Liver (tissue), 9 donors: ENCODE measurements around the gene PAQR9. TPM values are rescaled to one million over a fixed set of nuclear protein-coding genes. Genes with fewer than 3 reads are reported as not detected.
A peak's percentile ranks its signal among the peaks of the same experiment; 100 is the strongest.

Experiments
- DNase-seq: peaks from one replicate; pipeline ENCODE4 v3.0.0-alpha.2; 2017; ENCODE audit warnings: low spot score
- H3K27ac ChIP-seq, 2 donors: one replicate each; pipeline ENCODE4 v1.7.0; 2013; ENCODE audit warnings: inconsistent platforms in 2 of 2, low read length in 2 of 2, control low read depth in 1 of 2, low read depth in 1 of 2, mild to moderate bottlenecking in 1 of 2
- H3K27me3 ChIP-seq, 4 donors: one replicate each; pipeline versions ENCODE4 v1.6.1 to v1.7.0; 2013; ENCODE audit warnings: low read length in 3 of 4, inconsistent platforms in 1 of 4, mild to moderate bottlenecking in 1 of 4, moderate library complexity in 1 of 4; ENCODE audit not compliant: control insufficient read depth in 4 of 4, insufficient read depth in 4 of 4
- H3K36me3 ChIP-seq, 4 donors: one replicate each; pipeline versions ENCODE4 v1.6.1 to v1.7.0; 2013; ENCODE audit warnings: low read length in 3 of 4, mild to moderate bottlenecking in 3 of 4, low read depth in 1 of 4, moderate library complexity in 1 of 4; ENCODE audit not compliant: control insufficient read depth in 4 of 4, insufficient read depth in 3 of 4
- H3K4me1 ChIP-seq, 4 donors: one replicate each; pipeline versions ENCODE4 v1.6.1 to v1.7.0; 2013; ENCODE audit warnings: low read length in 3 of 4, mild to moderate bottlenecking in 3 of 4, moderate library complexity in 1 of 4; ENCODE audit not compliant: control insufficient read depth in 4 of 4, insufficient read depth in 4 of 4
- H3K4me3 ChIP-seq, 3 donors: one replicate each; pipeline versions ENCODE4 v1.6.1 to v1.7.0; 2013; ENCODE audit warnings: low read length in 3 of 3, control low read depth in 1 of 3, low read depth in 1 of 3, mild to moderate bottlenecking in 1 of 3
- H3K9ac ChIP-seq, 2 donors: one replicate each; pipeline ENCODE4 v1.7.0; 2013; ENCODE audit warnings: low read length in 2 of 2, mild to moderate bottlenecking in 2 of 2, moderate library complexity in 2 of 2, control low read depth in 1 of 2, low read depth in 1 of 2
- H3K9me3 ChIP-seq, 4 donors: one replicate each; pipeline versions ENCODE4 v1.6.1 to v1.7.0; 2013; ENCODE audit warnings: low read length in 3 of 4; ENCODE audit not compliant: control insufficient read depth in 4 of 4
- FOXA2 ChIP-seq: IDR thresholded peaks from 2 replicates; pipeline ENCODE4 v1.6.1; 2016; ENCODE audit warnings: antibody characterized with exemption
- GABPA ChIP-seq, 2 donors: IDR thresholded peaks in 1 of 2; conservative IDR thresholded peaks in 1 of 2; 2 replicates each; pipeline ENCODE4 v1.6.1; 2016; ENCODE audit warnings: antibody characterized with exemption in 2 of 2, mild to moderate bottlenecking in 1 of 2, moderate library complexity in 1 of 2
- RAD21 ChIP-seq, 2 donors: IDR thresholded peaks; 2 replicates each; pipeline ENCODE4 v1.6.1; 2016; ENCODE audit warnings: antibody characterized with exemption in 2 of 2, mild to moderate bottlenecking in 2 of 2
- REST ChIP-seq: IDR thresholded peaks from 2 replicates; pipeline ENCODE4 v1.6.1; 2016; ENCODE audit warnings: antibody characterized with exemption, mild to moderate bottlenecking
- RXRA ChIP-seq, 2 donors: IDR thresholded peaks; 2 replicates each; pipeline ENCODE4 v1.6.1; 2017 to 2018; ENCODE audit warnings: antibody characterized with exemption in 2 of 2, mild to moderate bottlenecking in 1 of 2
- SP1 ChIP-seq: IDR thresholded peaks from 2 replicates; pipeline ENCODE4 v1.6.1; 2018; ENCODE audit warnings: antibody characterized with exemption, mild to moderate bottlenecking
- TAF1 ChIP-seq: conservative IDR thresholded peaks from 2 replicates; pipeline ENCODE4 v1.6.1; 2016; ENCODE audit warnings: antibody characterized with exemption, mild to moderate bottlenecking
- YY1 ChIP-seq: IDR thresholded peaks from 2 replicates; pipeline ENCODE4 v1.6.1; 2016; ENCODE audit warnings: antibody characterized with exemption, mild to moderate bottlenecking
- WGBS: extraction: QIAGEN DNeasy Blood & Tissue Kit; methylation state at CpG from one replicate; pipeline ENCODE4 v1.1.7; 2013; 5-methylcytosine and 5-hydroxymethylcytosine counted together
- polyA plus RNA-seq, 2 donors: library from polyadenylated mRNA; stranded (reverse) in 1 of 2; unstranded in 1 of 2; fragments of 200-250 nt in 1 of 2; fragments of >200 nt in 1 of 2; fragmentation: Nextera tagmentation in 1 of 2; extraction: Ambion mirVana in 1 of 2; gene quantifications; one replicate each; pipeline versions ENCODE4 v1.2.1 to v1.2.3, GENCODE V29; 2013 to 2015
- total RNA-seq, 2 donors: library from RNA; depleted of rRNA; stranded (reverse); fragments of >200 nt; gene quantifications; one replicate each; pipeline ENCODE4 v1.2.3, GENCODE V29; 2014
- donor health status: healthy.
- donor health status: healthy.
- donor health status: healthy.
- donor health status: healthy.
- donor health status: healthy.

The PAQR9 gene
- total and polyA plus RNA-seq, 4 donors, result 3.6 to 24.3 (median 12.6) TPM

GRCh38 chr3:143002727-143003126 lies 39.3 kb upstream of the PAQR9 start:
- Histone ChIP-seq H3K36me3 (no peaks in the 10 kb centered on the region), H3K27ac (no peak overlapping the region), H3K9ac (peak overlapping the region; percentile 80 to 96), H3K4me3 (peak overlapping the region; percentile 84 to 98 (median 89)), H3K27me3 (no peaks in the 10 kb centered on the region), H3K4me1 (peaks cover 6 to 30% (median 25%) of the 10 kb centered on the region in 4 donors), H3K9me3 (no peaks in the 10 kb centered on the region)
- TF ChIP-seq RXRA (IDR thresholded peaks at IDR 0.05) (no peak), YY1 (no peak), REST (no peak), GABPA (IDR thresholded peaks at IDR 0.05 in 1 of 2, conservative IDR thresholded peaks at IDR 0.05 in 1 of 2) (no peak), SP1 (no peak), FOXA2 (no peak), TAF1 (no peak)
- DNase-seq, result no peak
- 5% methylated on average over 9 of the region's 9 CpGs for WGBS

GRCh38 chr3:143002083-143002712 lies 38.7 kb upstream of the PAQR9 start:
- WGBS, result under 1% methylated on average over 19 of the region's 19 CpGs
- no peak for DNase-seq
- Histone ChIP-seq H3K27me3 (no peaks in the 10 kb centered on the region), H3K4me1 (peaks cover 5 to 30% (median 25%) of the 10 kb centered on the region in 4 donors), H3K4me3 (peak overlapping the region; percentile 84 to 98 (median 89)), H3K9me3 (no peaks in the 10 kb centered on the region), H3K36me3 (no peaks in the 10 kb centered on the region), H3K27ac (peak overlapping the region; percentile 85 to 89), H3K9ac (peak overlapping the region; percentile 80 to 96)
- TF ChIP-seq GABPA (IDR thresholded peaks at IDR 0.05 in 1 of 2, conservative IDR thresholded peaks at IDR 0.05 in 1 of 2) (no peak), RAD21 (IDR thresholded peaks at IDR 0.05) (no peak), REST (peak; percentile 23)
